Prostate gland (tissue), 2 donors: ENCODE measurements around the gene COL16A1.

ENCODE experiments used
- POLR2A ChIP-seq: fragments of 450-650 bp; IDR thresholded peaks from one replicate; pipeline ENCODE4 v1.6.1; 2016; ENCODE audit warnings: antibody characterized with exemption, mild to moderate bottlenecking
- TF ChIP-seq, protein P1 (sequence below), 4 experiments: fragments of 200-600 bp in 2 of 4; fragments of 450-650 bp in 2 of 4; sonication (generic) in 2 of 4; IDR thresholded peaks; 1 replicate in 3 of 4; 2 replicates in 1 of 4; pipeline ENCODE4 v1.5.1; 2016 to 2019; ENCODE audit warnings: antibody characterized with exemption in 4 of 4, mild to moderate bottlenecking in 2 of 4, moderate library complexity in 2 of 4

DNA sequence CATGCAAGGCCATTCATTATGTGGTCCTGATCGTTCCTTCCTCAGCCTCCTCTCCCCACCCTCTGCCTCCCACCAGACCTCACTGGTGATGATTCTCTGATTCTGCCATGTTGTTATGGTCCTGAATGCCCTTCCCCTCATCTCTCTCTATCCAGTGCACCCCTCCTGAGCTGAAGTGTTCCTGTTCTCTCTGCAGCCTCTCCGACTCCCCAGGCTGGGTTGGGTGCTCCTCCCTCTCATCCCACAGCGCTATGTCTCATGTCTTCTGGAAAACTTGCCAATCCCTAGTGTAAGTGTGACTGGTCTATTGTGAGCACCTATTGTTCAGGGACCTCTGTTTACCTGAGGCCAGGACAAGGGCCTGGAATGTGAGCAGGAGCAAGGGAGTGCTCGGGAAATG is 48.1 kb downstream of the COL16A1 start:
- TF ChIP-seq, protein P1, sequence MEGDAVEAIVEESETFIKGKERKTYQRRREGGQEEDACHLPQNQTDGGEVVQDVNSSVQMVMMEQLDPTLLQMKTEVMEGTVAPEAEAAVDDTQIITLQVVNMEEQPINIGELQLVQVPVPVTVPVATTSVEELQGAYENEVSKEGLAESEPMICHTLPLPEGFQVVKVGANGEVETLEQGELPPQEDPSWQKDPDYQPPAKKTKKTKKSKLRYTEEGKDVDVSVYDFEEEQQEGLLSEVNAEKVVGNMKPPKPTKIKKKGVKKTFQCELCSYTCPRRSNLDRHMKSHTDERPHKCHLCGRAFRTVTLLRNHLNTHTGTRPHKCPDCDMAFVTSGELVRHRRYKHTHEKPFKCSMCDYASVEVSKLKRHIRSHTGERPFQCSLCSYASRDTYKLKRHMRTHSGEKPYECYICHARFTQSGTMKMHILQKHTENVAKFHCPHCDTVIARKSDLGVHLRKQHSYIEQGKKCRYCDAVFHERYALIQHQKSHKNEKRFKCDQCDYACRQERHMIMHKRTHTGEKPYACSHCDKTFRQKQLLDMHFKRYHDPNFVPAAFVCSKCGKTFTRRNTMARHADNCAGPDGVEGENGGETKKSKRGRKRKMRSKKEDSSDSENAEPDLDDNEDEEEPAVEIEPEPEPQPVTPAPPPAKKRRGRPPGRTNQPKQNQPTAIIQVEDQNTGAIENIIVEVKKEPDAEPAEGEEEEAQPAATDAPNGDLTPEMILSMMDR (IDR thresholded peaks at IDR 0.05): no peak
- no peak for TF ChIP-seq POLR2A
